Astrocyte (in vitro differentiated cells and primary cell): ENCODE data around the gene DSCAM.

Source experiments
- EZH2 ChIP-seq: IDR thresholded peaks from 2 replicates; pipeline ENCODE4 v1.6.1; 2012; ENCODE audit warnings: mild to moderate bottlenecking, low read length, inconsistent platforms; ENCODE audit not compliant: insufficient read depth
- TF ChIP-seq, protein P1 (sequence below): IDR thresholded peaks from 2 replicates; pipeline ENCODE4 v1.5.1; 2011; ENCODE audit warnings: low read depth, mild to moderate bottlenecking, inconsistent platforms, low read length, moderate library complexity; ENCODE audit not compliant: insufficient read depth

DNA sequence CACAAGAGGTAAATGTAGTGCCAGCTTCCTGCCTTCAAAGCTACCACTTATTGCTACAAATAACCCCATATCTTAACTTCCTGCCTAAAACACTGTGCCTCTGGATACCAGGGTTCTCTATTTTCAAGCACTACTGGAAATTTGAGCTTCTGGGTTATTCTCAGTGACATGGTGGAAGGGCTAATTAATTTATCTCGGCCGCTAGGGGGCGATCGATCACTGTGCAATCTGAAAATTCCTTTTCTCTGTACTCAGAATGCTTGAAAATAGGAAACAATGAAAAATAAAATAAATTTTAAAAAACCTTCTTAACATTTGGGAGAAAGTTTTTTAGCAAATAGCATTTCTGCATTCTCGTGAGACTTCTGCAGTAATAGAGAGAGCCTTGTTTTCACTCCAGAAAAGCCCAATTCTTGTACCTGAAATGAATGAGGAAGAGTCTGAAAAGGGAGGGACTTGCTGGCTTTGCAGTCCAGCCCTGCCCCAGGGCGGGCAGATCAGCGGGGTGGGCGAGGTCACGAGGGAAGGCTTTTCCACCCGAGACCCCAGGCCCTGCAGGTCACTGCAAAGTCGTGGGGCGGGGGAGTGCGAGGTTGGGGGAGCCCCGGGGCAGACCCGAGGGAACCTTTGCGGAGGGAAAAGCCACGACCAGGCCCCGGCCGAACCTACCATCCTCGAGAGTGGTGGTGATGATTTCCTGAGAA lies 703.0 kb downstream of the DSCAM start:
- TF ChIP-seq, protein P1, sequence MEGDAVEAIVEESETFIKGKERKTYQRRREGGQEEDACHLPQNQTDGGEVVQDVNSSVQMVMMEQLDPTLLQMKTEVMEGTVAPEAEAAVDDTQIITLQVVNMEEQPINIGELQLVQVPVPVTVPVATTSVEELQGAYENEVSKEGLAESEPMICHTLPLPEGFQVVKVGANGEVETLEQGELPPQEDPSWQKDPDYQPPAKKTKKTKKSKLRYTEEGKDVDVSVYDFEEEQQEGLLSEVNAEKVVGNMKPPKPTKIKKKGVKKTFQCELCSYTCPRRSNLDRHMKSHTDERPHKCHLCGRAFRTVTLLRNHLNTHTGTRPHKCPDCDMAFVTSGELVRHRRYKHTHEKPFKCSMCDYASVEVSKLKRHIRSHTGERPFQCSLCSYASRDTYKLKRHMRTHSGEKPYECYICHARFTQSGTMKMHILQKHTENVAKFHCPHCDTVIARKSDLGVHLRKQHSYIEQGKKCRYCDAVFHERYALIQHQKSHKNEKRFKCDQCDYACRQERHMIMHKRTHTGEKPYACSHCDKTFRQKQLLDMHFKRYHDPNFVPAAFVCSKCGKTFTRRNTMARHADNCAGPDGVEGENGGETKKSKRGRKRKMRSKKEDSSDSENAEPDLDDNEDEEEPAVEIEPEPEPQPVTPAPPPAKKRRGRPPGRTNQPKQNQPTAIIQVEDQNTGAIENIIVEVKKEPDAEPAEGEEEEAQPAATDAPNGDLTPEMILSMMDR: peak; percentile 75
- TF ChIP-seq EZH2: no peak
